ENCODE results near the gene ATP5PD. TPM values are rescaled to one million over a fixed set of nuclear protein-coding genes. Genes with fewer than 3 reads are reported as not detected.

The ATP5PD gene
- total RNA-seq, 4 donors from 2014 or later = 171 to 241 (median 220) TPM

DNA sequence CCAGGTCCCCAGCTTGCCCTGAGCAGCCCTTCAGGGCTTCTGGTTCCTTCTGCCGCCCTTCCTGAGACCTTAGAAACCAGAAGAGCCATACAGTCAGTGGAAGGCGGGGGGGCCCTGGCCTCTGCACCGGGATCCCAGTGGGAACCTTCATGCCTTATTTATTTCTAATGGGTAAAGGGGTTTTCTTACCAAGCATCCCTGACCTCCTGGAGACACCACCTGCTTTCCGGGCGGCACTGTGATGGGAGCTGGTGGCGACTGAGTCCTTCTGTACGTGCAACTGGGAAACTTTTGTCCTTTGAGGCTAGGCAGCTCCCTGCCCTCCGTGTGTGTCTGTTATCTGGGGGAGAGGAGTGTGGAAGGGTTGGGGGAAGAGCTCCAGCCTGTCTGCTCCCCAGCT is 41.5 kb downstream of the ATP5PD start:
- Histone ChIP-seq H3K27ac (no peak overlapping the region), H3K27me3 (no peaks in the 10 kb centered on the region), H3K4me3 (no peak overlapping the region), H3K4me1 (no peaks in the 10 kb centered on the region), H3K36me3 (peaks cover 0 to 52% (median 0%) of the 10 kb centered on the region in 3 donors), H3K9me3 (no peaks in the 10 kb centered on the region)
- TF ChIP-seq EP300 (IDR thresholded peaks at IDR 0.05) = no peak
- no peak for TF ChIP-seq CTCF (IDR thresholded peaks at IDR 0.05)
- TF ChIP-seq POLR2A (IDR thresholded peaks at IDR 0.05) = no peak
- no peak for DNase-seq (ENCODE audit: low spot score in 2 of 2)
- WGBS, 2 donors = 80 to 91% methylated on average over 8 of the region's 8 CpGs

GRCh38 chr17:75004371-75004770 is 42.4 kb downstream of the ATP5PD start:
- no peaks in the 10 kb centered on the region for H3K9me3 ChIP-seq
- WGBS, 2 donors = 95 to 96% methylated on average over 2 to 3 of the region's 3 CpGs
- peaks cover 0 to 60% (median 0%) of the 10 kb centered on the region in 3 donors for H3K36me3 ChIP-seq
- no peaks in the 10 kb centered on the region for H3K27me3 ChIP-seq
- H3K4me3 ChIP-seq = no peak overlapping the region
- no peak for DNase-seq (ENCODE audit: low spot score in 2 of 2)
- H3K4me1 ChIP-seq = no peaks in the 10 kb centered on the region
- no peak overlapping the region for H3K27ac ChIP-seq
- TF ChIP-seq EP300 (IDR thresholded peaks at IDR 0.05) (no peak), CTCF (IDR thresholded peaks at IDR 0.05) (no peak), POLR2A (IDR thresholded peaks at IDR 0.05) (no peak)

DNA sequence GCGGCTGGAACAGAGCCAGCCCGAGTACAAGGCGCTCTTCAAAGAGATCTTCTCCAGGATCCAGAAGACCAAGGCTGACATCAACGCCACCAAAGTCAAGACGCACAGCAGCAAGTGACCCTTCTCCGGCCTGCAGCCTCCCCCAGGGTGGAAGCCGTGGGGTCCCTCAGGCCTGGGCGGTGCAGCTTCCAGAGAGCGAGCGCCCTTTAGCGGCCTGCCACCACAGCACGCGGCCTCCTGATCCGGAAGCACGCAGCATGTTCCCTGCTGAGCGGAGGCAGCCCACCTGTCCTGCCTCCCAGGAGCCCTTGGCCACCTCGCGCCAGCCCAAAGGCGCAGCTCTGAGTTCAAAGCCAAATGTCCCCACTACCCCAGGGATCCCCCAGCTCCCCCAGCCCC is 42.8 kb downstream of the ATP5PD start:
- H3K9me3 ChIP-seq = no peaks in the 10 kb centered on the region
- no peaks in the 10 kb centered on the region for H3K27me3 ChIP-seq
- H3K4me1 ChIP-seq = no peaks in the 10 kb centered on the region
- peaks cover 0 to 61% (median 0%) of the 10 kb centered on the region in 3 donors for H3K36me3 ChIP-seq
- TF ChIP-seq CTCF (IDR thresholded peaks at IDR 0.05) (no peak), EP300 (IDR thresholded peaks at IDR 0.05) (no peak), POLR2A (IDR thresholded peaks at IDR 0.05) (no peak)
- no peak overlapping the region for H3K4me3 ChIP-seq
- H3K27ac ChIP-seq = no peak overlapping the region
- no peak for DNase-seq (ENCODE audit: low spot score in 2 of 2)
- 88 to 91% methylated on average over 8 to 19 of the region's 19 CpGs for WGBS, 2 donors

- H3K4me3 ChIP-seq = no peak overlapping the region
- 77 to 88% methylated on average over 36 to 76 of the region's 76 CpGs for WGBS, 2 donors
- no peak for DNase-seq (ENCODE audit: low spot score in 2 of 2)
- H3K4me1 ChIP-seq = no peaks in the 10 kb centered on the region
- TF ChIP-seq POLR2A (IDR thresholded peaks at IDR 0.05) (no peak), EP300 (IDR thresholded peaks at IDR 0.05) (no peak), CTCF (IDR thresholded peaks at IDR 0.05) (no peak)
- H3K27ac ChIP-seq = no peak overlapping the region
- no peaks in the 10 kb centered on the region for H3K9me3 ChIP-seq
- H3K27me3 ChIP-seq = no peaks in the 10 kb centered on the region
- peaks cover 0 to 61% (median 0%) of the 10 kb centered on the region in 3 donors for H3K36me3 ChIP-seq
Observed at GRCh38 chr17:75003070-75003956, 43.5 kb downstream of the ATP5PD start.
